HCT116 (cell line): ENCODE results near the gene ADAT3. TPM values are rescaled to one million over a fixed set of nuclear protein-coding genes. Genes with fewer than 3 reads are reported as not detected.

Experiments used
- ATAC-seq: fragments of 200-7000 bp; cut with Tn5 transposase; 2 replicates; pipeline ENCODE4 v1.9.1; 2020; ENCODE audit warnings: mild to moderate bottlenecking, moderate library complexity
- BruUV-seq: library from RNA; stranded (reverse); fragments of 400-500 nt; replicated peaks from 2 replicates; lab custom pipeline; 2021; lab: Mats Ljungman, UMichigan
- CTCF ChIA-PET: fragments of 300-600 bp; sonication (Branson Sonifier 250); formaldehyde crosslinking; loops from one replicate; lab custom pipeline; 2021; ENCODE audit warnings: antibody characterized with exemption; lab: Charles Lee
- POLR2A ChIA-PET: fragments of 300-600, 350-600 bp; sonication (Branson Sonifier 250); formaldehyde crosslinking; loops from one replicate; lab custom pipeline; 2021; ENCODE audit warnings: antibody characterized with exemption; lab: Charles Lee
- RAD21 ChIA-PET, 2 experiments: fragments of 300-600 bp; sonication (Branson Sonifier 250); formaldehyde crosslinking; loops; one replicate each; lab custom pipeline; 2023; ENCODE audit warnings: low total read pairs in 2 of 2; ENCODE audit not compliant: uncharacterized antibody in 2 of 2, unreplicated experiment in 2 of 2, low non-redundant PET in 1 of 2; lab: Charles Lee
- DNase-seq: peaks from one replicate; pipeline ENCODE4 v3.0.0-alpha.2; 2010; ENCODE audit warnings: low read depth, low spot score
- H2AFZ ChIP-seq: fragments of 200-600 bp; shearing (Covaris generic), sonication (generic); 2 replicates; pipeline ENCODE4 v1.6.1; 2017; ENCODE audit warnings: low read depth, mixed run types, mixed read lengths, antibody characterized with exemption, low read length; ENCODE audit not compliant: poor library complexity, severe bottlenecking
- H3K27ac ChIP-seq: 2 replicates; pipeline ENCODE4 v1.5.1; 2012; ENCODE audit warnings: low read depth, low read length
- H3K27me3 ChIP-seq: fragments of 200-600 bp; sonication (generic); 2 replicates; pipeline ENCODE4 v1.6.1; 2016; ENCODE audit warnings: mixed run types, low read length, mixed read lengths; ENCODE audit not compliant: insufficient read depth
- H3K36me3 ChIP-seq, 2 experiments: fragments of 200-500 bp in 1 of 2; fragments of 200-600 bp in 1 of 2; sonication (Bioruptor generic) in 1 of 2; sonication (generic) in 1 of 2; 2 replicates each; pipeline versions ENCODE4 v1.5.1 to v1.6.1; 2014 to 2016; ENCODE audit warnings: low read length in 2 of 2, inconsistent platforms in 1 of 2, mixed read lengths in 1 of 2, mixed run types in 1 of 2; ENCODE audit not compliant: insufficient read depth in 2 of 2, control insufficient read depth in 1 of 2
- H3K4me1 ChIP-seq, 2 experiments: fragments of 200-600 bp in 1 of 2; sonication (generic) in 1 of 2; 2 replicates each; pipeline versions ENCODE4 v1.5.1 to v1.6.1; 2012 to 2017; ENCODE audit warnings: low read length in 2 of 2, inconsistent platforms in 1 of 2, mild to moderate bottlenecking in 1 of 2, mixed read lengths in 1 of 2, mixed run types in 1 of 2, moderate library complexity in 1 of 2; ENCODE audit not compliant: insufficient read depth in 2 of 2, control insufficient read depth in 1 of 2
- H3K4me2 ChIP-seq: fragments of 200-600 bp; sonication (generic); 2 replicates; pipeline ENCODE4 v1.6.1; 2017; ENCODE audit warnings: mixed run types, low read length, mixed read lengths
- H3K4me3 ChIP-seq, 2 experiments: fragments of 200-600 bp in 1 of 2; sonication (generic) in 1 of 2; replicated peaks in 1 of 2; 2 replicates each; pipeline ENCODE4 v1.5.1; 2011 to 2016; ENCODE audit warnings: low read length in 2 of 2, control low read depth in 1 of 2, low read depth in 1 of 2, mild to moderate bottlenecking in 1 of 2, mixed read lengths in 1 of 2, mixed run types in 1 of 2
- H3K79me2 ChIP-seq: fragments of 200-600 bp; sonication (generic); 2 replicates; pipeline ENCODE4 v1.6.1; 2017; ENCODE audit warnings: mild to moderate bottlenecking, mixed run types, low read length, moderate library complexity, mixed read lengths; ENCODE audit not compliant: insufficient read depth
- H3K9ac ChIP-seq: fragments of 200-600 bp; sonication (generic); 2 replicates; pipeline ENCODE4 v1.6.1; 2016; ENCODE audit warnings: low read length, mixed read lengths
- H3K9me2 ChIP-seq: fragments of 200-600 bp; sonication (generic), shearing (Covaris generic); 2 replicates; pipeline ENCODE4 v1.6.1; 2017; ENCODE audit warnings: mixed run types, mild to moderate bottlenecking, moderate library complexity; ENCODE audit not compliant: insufficient read depth
- H3K9me3 ChIP-seq, 2 experiments: fragments of 200-500 bp in 1 of 2; fragments of 200-600 bp in 1 of 2; sonication (Bioruptor generic) in 1 of 2; sonication (generic) in 1 of 2; 2 replicates each; pipeline ENCODE4 v1.6.1; 2014 to 2017; ENCODE audit warnings: low read length in 2 of 2, mixed read lengths in 2 of 2, inconsistent platforms in 1 of 2, low read depth in 1 of 2, mild to moderate bottlenecking in 1 of 2, mixed run types in 1 of 2, moderate library complexity in 1 of 2; ENCODE audit not compliant: control insufficient read depth in 1 of 2, insufficient read depth in 1 of 2
- H4K20me1 ChIP-seq: fragments of 200-600 bp; sonication (generic), shearing (Covaris generic); 2 replicates; pipeline ENCODE4 v1.6.1; 2017; ENCODE audit warnings: mixed run types, mild to moderate bottlenecking, moderate library complexity; ENCODE audit not compliant: insufficient read depth
- CBX3 ChIP-seq: IDR thresholded peaks from 2 replicates; pipeline ENCODE4 v1.6.1; 2012; ENCODE audit warnings: low read depth
- CTCF ChIP-seq, 3 experiments: fragments of 200-600 bp in 1 of 3; sonication (generic) in 1 of 3; IDR thresholded peaks in 2 of 3; conservative IDR thresholded peaks in 1 of 3; 2 replicates each; pipeline ENCODE4 v1.5.1; 2012 to 2017; ENCODE audit warnings: low read depth in 2 of 3, low read length in 2 of 3, antibody characterized with exemption in 1 of 3, borderline replicate concordance in 1 of 3, control low read depth in 1 of 3, mild to moderate bottlenecking in 1 of 3, mixed read lengths in 1 of 3, mixed run types in 1 of 3, moderate library complexity in 1 of 3; ENCODE audit not compliant: insufficient read depth in 1 of 3
- EGR1 ChIP-seq: IDR thresholded peaks from 2 replicates; pipeline ENCODE4 v1.6.1; 2012; ENCODE audit warnings: low read depth
- EZH2phosphoT487 ChIP-seq: fragments of 200-600 bp; IDR thresholded peaks from 2 replicates; pipeline ENCODE4 v1.6.1; 2018; ENCODE audit warnings: antibody characterized with exemption, borderline replicate concordance
- POLR2A ChIP-seq: IDR thresholded peaks from 2 replicates; pipeline ENCODE4 v1.7.0; 2011; ENCODE audit warnings: borderline replicate concordance; ENCODE audit not compliant: insufficient read depth, insufficient read length; ENCODE audit errors: extremely low read depth
- RAD21 ChIP-seq: IDR thresholded peaks from 2 replicates; pipeline ENCODE4 v1.6.1; 2012; ENCODE audit warnings: low read depth, mild to moderate bottlenecking
- SIN3A ChIP-seq: IDR thresholded peaks from 2 replicates; pipeline ENCODE4 v1.6.1; 2012; ENCODE audit warnings: low read depth
- SRF ChIP-seq: IDR thresholded peaks from 2 replicates; pipeline ENCODE4 v1.6.1; 2012; ENCODE audit warnings: low read depth
- ZFX ChIP-seq: fragments of 450-650 bp; IDR thresholded peaks from 2 replicates; pipeline ENCODE4 v1.6.1; 2017
- ZNF274 ChIP-seq: fragments of 200-500 bp; sonication (Bioruptor generic); IDR thresholded peaks from 2 replicates; pipeline ENCODE4 v1.6.1; 2014; ENCODE audit warnings: mild to moderate bottlenecking, low read depth, low read length, inconsistent platforms
- intact Hi-C: fragments of 100-400 bp; cut with micrococcal nuclease; formaldehyde crosslinking; loops from 2 replicates; pipeline ENCODE4 v1.10.0; 2022
- total RNA-seq: library from RNA; stranded (reverse); gene quantifications from one replicate; pipeline ENCODE4 v1.2.1, GENCODE V29; 2021; ENCODE audit not compliant: unreplicated experiment
- TF ChIP-seq, protein P1 (sequence below): IDR thresholded peaks from 2 replicates; pipeline ENCODE4 v1.6.1; 2012; ENCODE audit warnings: low read depth
- TF ChIP-seq, protein P2 (sequence below): IDR thresholded peaks from 2 replicates; pipeline ENCODE4 v1.6.1; 2012

The ADAT3 gene
- total RNA-seq, 1 experiment from 2014 or later = 15.9 TPM

GRCh38 chr19:1860821-1861598, 44.2 kb upstream of the ADAT3 start:
- Histone ChIP-seq H3K9ac (peak overlapping the region; percentile 97), H3K36me3 (0 out of 4 replicates have a peak, but pooled peaks cover 0 to 4% of the 10 kb centered on the region in 2 experiments), H3K9me3 (no peaks in the 10 kb centered on the region), H3K4me3 (peak overlapping the region; percentile 91 to 94), H2AFZ (no peak overlapping the region), H3K4me1 (peaks cover 58 to 76% of the 10 kb centered on the region in 2 experiments), H3K9me2 (no peaks in the 10 kb centered on the region), H3K27me3 (no peaks in the 10 kb centered on the region), H3K27ac (peak overlapping the region; percentile 99), H3K4me2 (peak overlapping the region; percentile 91), H3K79me2 (peaks cover 66% of the 10 kb centered on the region), H4K20me1 (no peaks in the 10 kb centered on the region; the same call in 1 of the 2 replicates)
- POLR2A ChIA-PET = no interaction called here
- DNase-seq = no peak
- CTCF ChIA-PET = interaction anchor here (0.6 kb wide), 1 partner anchor 8 kb away, joined by 3 read pairs; no protein-coding TSS in a partner anchor
- BruUV-seq = no TSS peak
- RAD21 ChIA-PET = no interaction called here
- no peak for ATAC-seq
- TF ChIP-seq POLR2A (no peak), ZFX (no peak), EGR1 (no peak), EZH2phosphoT487 (no peak), CTCF (IDR thresholded peaks at IDR 0.05 in 2 of 3, conservative IDR thresholded peaks at IDR 0.05 in 1 of 3; ENCODE audit: borderline replicate concordance in 1 of 3, insufficient read depth in 1 of 3, low read depth in 2 of 3, low read length in 2 of 3) (no peak)
- intact Hi-C loops = no loop called here

DNA sequence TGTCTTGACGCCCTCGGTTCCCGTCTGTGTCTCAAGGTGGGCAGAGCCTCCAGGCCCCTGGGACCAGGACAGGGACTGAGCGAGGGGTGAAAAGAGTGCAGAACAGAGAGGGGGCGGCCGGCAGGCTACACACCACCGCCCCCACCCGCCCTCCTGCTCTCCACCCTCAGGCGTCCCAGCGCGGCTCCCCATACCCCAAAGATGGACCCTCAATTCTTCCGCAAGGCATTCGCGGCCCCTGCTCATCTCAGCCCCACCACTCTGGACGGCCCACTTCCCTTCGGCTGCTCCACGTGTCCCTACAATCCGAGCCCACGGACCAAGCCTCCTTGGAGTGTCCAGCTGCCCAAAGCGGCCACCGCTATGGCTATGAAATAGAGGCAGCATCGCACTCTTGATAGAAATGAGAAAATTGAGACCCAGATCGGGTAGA, 43.6 kb upstream of the ADAT3 start:
- BruUV-seq = no TSS peak
- ChIA-PET POLR2A (no interaction called here), RAD21 (no interaction called here), CTCF (interaction anchor here (0.6 kb wide), 1 partner anchor 8 kb away, joined by 3 read pairs; no protein-coding TSS in a partner anchor)
- Histone ChIP-seq H4K20me1 (no peaks in the 10 kb centered on the region; the same call in 1 of the 2 replicates), H2AFZ (no peak overlapping the region), H3K79me2 (peaks cover 60% of the 10 kb centered on the region), H3K27ac (peak overlapping the region; percentile 99), H3K4me3 (peak overlapping the region; percentile 91 to 94), H3K9me3 (no peaks in the 10 kb centered on the region), H3K9me2 (no peaks in the 10 kb centered on the region), H3K4me1 (peaks cover 52 to 70% of the 10 kb centered on the region in 2 experiments), H3K27me3 (no peaks in the 10 kb centered on the region), H3K36me3 (0 out of 4 replicates have a peak, but pooled peaks cover 0 to 4% of the 10 kb centered on the region in 2 experiments), H3K4me2 (peak overlapping the region; percentile 91), H3K9ac (peak overlapping the region; percentile 97)
- no peak for DNase-seq
- no peak for ATAC-seq
- intact Hi-C loops = no loop called here
- TF ChIP-seq ZNF274 (no peak), SIN3A (no peak), POLR2A (no peak), CBX3 (no peak), RAD21 (no peak), ZFX (no peak), SRF (no peak)
- TF ChIP-seq, protein P1, sequence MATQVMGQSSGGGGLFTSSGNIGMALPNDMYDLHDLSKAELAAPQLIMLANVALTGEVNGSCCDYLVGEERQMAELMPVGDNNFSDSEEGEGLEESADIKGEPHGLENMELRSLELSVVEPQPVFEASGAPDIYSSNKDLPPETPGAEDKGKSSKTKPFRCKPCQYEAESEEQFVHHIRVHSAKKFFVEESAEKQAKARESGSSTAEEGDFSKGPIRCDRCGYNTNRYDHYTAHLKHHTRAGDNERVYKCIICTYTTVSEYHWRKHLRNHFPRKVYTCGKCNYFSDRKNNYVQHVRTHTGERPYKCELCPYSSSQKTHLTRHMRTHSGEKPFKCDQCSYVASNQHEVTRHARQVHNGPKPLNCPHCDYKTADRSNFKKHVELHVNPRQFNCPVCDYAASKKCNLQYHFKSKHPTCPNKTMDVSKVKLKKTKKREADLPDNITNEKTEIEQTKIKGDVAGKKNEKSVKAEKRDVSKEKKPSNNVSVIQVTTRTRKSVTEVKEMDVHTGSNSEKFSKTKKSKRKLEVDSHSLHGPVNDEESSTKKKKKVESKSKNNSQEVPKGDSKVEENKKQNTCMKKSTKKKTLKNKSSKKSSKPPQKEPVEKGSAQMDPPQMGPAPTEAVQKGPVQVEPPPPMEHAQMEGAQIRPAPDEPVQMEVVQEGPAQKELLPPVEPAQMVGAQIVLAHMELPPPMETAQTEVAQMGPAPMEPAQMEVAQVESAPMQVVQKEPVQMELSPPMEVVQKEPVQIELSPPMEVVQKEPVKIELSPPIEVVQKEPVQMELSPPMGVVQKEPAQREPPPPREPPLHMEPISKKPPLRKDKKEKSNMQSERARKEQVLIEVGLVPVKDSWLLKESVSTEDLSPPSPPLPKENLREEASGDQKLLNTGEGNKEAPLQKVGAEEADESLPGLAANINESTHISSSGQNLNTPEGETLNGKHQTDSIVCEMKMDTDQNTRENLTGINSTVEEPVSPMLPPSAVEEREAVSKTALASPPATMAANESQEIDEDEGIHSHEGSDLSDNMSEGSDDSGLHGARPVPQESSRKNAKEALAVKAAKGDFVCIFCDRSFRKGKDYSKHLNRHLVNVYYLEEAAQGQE = no peak
- TF ChIP-seq, protein P2, sequence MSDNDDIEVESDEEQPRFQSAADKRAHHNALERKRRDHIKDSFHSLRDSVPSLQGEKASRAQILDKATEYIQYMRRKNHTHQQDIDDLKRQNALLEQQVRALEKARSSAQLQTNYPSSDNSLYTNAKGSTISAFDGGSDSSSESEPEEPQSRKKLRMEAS = no peak
